Stimulated activated CD4-positive, alpha-beta T cell treated with anti-CD3 and anti-CD28 coated beads, Interleukin-4, amount 100 ng/mL, for 24 hours (primary cell): ENCODE results near the gene RBCK1.
A peak's percentile ranks its signal among the peaks of the same experiment; 100 is the strongest.

Experiments used
- DNase-seq: peaks from one replicate; pipeline ENCODE4 v3.0.0-alpha.2; 2020

The RBCK1 gene

DNA sequence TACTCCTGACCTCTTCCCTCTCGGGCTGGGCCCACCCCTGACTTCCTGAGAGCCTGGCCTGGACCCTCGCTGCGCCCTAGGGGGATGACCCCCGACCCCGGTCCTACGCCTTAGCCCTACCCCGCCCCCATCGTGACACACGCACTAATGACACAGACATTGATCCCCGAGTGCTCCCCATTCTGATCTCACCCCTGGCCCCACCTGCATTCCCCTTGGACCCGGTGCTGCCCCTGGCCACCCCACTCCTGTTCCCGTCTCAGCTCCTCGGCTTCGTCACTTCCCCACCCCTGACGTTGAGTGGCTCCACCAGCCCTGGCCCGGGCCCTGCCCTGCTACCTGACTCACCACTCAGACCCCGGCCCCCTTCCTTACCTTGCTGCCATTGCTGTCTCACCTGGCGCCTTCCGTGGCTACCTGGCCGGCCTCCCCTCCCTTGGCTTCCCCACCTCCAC is 12.1 kb downstream of the RBCK1 start:
- DNase-seq = no peak

DNA sequence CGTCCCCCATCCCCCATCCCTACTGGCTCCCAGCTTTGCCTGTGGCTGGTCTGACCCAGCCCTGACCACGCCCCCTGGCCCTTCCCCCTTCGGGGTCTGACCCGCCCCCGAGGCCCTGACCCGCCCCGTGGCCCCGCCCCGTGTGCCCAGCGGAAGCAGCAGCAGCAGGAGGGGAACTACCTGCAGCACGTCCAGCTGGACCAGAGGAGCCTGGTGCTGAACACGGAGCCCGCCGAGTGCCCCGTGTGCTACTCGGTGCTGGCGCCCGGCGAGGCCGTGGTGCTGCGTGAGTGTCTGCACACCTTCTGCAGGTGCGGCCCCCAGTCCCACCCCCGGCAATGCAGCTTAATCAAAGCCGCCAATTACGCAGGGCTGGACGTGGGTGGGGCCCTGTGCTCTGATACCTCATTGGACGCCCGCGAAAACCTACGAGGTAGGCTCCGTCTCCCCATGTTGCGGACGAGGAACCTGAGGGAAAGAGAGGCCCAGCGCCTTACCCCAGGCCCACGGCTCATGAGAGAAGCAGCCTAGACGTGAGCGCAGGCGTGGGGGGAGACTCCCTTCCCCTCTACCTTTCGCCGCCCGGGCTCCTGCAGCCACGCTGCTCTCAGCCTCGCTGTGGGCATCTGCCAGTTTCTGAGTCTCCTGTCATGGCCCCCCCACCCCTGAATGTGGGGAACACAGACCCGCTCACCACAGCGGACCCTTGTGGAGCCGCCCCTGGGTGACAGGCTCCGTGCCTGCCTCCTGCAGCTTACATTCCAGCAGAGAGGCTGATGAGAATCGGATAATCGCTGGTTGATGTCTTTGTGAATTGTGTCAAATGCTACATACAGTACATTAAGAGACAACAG is 12.8 kb downstream of the RBCK1 start:
- DNase-seq = no peak

DNA sequence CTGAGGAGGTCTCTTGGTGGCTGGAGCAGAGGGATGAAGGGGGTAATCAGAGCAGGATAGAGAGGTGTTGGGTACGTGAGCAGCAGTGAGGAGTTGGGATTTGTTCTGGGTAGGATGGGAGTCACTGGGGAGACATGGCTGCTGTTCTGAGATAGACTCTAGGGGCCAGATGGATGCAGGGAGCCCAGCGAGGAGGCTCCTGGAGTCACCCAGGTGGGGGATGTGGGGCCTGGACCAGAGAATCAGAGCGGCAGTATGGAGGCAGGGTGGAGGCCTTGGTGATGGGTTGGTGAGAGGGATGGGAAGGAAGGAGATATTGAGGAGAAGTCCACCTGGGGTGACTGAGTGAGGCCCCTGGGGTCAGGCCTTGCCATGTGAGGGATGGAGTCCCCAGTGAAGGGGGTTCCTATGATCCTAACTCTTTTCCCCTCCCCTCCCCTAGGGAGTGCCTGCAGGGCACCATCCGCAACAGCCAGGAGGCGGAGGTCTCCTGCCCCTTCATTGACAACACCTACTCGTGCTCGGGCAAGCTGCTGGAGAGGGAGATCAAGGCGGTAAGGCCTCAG is 13.7 kb downstream of the RBCK1 start:
- no peak for DNase-seq

DNA sequence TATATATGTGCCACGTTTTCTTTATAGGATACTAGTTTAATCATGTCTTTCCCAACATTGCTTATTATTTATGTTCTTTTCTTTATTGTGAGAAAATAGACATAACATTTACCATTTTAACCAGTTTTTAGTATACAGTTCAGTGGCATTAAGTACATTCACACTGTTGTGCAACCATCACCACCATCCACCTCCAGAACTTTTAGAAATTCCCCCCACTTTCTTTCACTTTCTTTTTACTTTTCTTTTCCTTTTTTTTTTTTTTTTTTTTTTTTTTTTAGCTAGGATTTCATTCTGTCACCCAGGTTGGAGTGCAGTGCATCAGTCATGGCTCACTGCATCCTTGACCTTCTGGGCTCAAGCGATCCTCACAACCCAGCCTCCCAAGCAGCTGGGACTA is 18.5 kb downstream of the RBCK1 start:
- no peak for DNase-seq

DNA sequence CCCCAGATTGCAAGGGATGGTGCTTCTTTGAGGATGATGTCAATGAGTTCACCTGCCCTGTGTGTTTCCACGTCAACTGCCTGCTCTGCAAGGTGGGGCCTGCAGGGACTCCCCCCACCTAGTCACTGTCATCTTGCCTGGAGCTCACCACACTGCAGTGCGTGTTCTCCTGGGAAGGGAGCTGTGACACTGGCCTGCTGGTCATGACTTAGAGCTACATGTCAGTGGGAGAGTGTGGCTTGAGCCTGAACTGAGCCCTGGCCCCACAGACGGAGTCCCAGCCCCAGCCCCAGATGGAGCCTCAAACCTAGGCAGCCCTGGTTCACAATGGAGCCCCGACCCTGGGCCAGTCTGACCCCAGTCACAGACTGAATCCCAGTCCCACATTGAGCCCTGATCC is 19.3 kb downstream of the RBCK1 start:
- DNase-seq = no peak

DNA sequence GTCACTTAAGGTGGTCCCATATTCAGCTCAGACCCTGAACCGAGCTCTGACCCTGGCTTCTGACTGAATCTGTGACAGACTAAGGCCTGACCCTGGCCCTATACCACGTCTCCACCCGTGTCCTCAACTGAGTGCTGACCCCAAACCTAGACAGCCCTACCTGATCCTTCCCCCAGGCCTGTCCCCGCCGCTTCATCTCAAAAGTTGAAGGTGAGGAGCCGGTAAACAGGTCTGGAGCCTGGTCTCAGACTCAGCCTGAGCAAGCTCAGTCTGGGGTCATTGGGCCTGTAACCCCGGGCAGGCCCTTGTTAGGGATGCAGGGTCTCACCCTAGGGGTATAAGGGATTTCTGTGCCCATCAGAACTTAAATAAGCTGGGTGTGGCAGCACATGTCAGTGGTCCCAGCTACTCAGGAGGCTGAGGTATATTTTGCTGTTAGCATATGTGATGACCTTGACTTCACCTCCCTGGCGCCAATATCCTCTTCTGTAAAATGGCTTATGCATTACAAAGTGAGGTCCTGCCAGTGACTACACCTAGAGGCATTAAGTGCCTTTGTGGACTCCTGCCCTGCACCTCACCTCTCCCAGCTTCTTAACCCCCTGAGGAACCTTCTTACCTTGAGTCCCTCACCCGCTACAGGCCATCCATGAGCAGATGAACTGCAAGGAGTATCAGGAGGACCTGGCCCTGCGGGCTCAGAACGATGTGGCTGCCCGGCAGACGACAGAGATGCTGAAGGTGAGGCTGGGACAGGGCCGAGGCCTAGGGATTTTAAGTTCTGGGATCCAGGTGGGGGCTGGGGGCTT is 20.0 kb downstream of the RBCK1 start:
- no peak for DNase-seq

DNA sequence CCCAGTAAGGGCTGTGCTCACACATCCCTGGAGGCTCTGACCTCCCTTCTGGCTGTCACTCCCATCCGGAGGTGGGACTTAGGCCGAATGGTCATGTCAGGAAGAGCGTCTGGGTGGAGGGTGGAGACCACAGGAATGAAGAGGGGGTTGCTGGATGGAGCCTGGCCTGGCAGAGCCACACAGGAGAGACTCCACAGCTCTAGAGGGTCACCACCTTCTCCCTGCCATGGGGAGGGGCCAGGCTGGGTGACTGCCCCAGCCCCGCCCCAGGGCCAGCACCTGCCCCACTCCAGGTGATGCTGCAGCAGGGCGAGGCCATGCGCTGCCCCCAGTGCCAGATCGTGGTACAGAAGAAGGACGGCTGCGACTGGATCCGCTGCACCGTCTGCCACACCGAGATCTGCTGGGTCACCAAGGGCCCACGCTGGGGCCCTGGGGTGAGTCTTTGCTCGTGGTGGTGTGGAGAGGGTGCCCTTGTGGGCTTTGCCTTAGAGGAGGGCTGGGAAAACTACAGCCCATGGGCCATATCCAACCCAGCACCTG is 20.6 kb downstream of the RBCK1 start:
- DNase-seq = no peak

DNA sequence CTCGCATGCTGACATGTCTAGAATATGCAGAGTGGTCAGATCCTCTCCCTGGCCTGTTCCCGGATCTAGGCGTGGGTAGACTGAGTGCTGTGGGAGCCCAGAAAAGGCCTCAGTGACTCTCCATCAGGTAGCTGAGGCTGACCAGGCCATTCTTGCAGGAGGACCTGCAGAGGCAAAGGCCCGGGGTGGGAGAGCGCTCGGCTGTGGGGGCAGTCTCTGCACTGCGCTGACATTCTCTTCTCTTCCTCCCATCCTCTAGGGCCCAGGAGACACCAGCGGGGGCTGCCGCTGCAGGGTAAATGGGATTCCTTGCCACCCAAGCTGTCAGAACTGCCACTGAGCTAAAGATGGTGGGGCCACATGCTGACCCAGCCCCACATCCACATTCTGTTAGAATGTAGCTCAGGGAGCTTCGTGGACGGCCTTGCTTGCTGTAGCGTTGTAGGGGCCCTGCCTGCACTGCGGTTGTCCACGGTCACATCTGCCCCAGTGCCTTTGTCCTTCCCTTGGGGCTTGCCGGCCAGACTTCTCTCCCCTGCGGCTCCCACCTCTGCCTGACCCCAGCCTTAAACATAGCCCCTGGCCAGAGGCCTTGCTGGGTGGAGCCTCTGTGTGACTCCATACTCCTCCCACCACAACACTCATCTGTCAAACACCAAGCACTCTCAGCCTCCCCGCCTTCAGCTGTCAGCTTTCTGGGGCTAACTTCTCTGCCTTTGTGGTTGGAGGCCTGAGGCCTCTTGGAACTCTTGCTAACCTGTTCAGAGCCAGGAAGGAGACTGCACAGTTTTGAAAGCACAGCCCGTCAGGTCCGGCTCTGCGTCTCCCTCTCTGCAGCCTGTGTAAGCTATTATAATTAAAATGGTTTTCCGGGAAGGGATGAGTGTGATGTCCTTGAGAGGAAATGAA is 22.2 kb downstream of the RBCK1 start:
- no peak for DNase-seq

DNA sequence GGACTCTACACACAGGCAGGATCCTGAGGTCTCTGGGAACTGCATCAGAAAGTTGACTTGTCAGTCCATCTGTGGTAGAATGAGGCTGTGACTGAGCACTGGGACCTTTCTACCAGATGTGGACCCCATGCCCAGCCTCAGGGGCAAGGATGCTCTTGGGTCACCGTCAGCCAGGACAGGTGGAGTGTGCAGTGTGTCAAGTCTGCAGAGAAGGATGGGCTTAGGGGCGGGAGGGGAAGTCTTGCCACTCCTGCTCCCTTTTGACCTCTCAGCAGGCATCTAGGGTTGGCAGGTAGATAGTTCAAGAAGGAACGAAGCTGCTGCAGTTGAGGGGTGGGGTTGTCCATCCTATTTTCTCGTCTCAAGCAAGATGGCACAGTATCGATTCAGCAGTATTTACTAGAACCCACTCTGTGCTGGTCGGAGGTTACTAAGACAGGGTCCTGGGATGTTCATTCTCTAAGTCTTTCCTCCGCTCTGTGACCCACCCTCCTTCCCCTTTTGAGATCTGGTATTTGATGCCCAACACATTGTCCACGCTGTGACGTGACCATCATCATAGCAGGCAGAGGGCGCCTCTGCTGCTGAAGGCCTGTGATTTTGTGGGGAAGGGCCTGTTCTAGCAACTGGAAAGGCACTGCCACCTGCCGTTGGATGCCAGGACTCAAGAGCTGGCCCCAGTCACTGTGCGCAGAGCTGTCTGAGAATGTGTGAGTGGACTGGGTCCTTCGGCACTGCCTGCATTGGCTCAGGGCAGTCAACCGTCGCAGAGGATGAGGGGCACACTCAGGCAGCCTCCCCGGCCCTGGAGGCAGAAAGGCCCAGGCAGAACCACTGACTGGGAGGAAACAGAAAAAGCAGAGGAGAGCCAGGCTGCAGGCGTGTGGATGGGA is 23.2 kb downstream of the RBCK1 start:
- peak; percentile 27 for DNase-seq

DNA sequence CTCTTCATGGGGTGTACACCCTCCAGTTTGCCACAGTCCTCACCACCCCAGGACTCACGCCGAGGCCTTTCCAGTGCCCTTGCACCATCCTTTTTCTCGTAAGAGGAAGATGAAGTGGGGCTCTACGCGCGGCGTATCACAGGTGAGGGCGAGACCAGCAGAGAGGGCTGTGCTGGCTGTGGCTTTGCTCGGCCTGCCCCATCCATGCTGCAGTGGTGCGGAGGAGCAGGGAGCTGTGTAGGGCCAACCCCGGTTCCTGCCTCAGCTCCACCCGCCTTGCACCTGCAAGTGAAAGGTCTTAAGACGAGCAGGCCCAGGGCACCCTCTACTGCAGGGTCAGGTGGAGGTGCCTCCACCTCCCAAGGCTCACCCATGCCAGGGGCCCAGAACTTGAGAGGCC is 24.1 kb downstream of the RBCK1 start:
- no peak for DNase-seq

DNA sequence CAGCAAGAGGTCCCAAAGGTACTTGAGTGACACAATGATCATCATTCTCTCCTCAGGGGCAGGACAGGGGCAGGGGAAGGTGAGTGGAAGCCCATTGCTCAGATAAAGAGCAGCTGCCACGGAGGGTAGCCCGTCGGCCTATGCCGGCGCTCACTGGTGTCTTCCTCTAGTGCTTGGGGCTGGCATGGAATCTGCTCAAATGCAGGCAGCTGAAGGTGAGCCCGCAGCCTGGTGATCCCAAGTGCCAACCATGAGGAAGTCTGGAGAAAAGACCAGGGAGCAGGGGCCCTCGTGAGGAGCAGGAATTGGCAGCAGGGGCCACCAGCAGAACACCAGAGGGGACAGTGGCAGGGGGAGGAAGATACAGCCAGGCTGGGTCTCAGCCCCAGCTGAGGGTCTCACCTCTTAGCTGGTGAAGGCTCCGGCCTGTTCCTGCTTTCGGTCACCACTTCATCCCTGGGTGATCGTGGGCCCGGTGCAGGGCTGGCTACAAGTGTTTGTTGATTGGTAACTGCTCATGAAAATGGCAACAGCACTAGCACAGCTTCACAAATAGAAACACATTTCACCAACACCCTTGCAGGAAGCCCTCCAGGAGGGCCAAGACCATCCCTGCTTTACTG is 24.7 kb downstream of the RBCK1 start:
- no peak for DNase-seq

DNA sequence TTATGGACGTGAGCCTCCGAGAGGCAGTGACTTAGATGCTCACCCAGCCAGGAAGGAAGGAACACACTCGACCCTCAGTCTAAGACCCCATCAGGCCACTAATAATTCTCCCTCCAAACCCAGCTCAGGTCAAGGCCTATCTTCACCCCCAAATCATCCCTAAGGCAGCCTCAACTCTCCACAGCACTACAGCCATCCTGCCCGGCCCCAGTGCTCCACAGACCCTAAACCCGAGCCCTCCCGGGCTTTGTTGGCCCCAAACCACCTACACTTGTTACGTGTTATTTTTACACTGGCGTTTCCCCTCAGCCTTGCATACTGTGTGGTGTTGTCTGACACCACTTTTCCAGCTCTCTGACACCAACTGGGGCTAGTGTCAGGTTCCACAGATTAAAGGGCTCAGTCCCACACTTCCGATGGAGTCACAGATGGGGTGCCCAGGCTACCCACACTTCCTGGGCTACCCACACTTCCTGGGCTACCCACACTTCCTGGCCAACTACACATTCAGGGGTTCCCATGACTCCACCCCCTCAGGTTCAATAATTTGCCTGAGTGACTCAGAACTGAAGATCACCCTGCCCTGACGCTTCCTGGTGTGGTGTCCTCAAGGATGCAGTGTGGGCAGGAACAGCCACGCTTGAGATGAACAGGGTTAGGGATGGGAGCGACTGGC is 25.3 kb downstream of the RBCK1 start:
- peak; percentile 73 for DNase-seq

DNA sequence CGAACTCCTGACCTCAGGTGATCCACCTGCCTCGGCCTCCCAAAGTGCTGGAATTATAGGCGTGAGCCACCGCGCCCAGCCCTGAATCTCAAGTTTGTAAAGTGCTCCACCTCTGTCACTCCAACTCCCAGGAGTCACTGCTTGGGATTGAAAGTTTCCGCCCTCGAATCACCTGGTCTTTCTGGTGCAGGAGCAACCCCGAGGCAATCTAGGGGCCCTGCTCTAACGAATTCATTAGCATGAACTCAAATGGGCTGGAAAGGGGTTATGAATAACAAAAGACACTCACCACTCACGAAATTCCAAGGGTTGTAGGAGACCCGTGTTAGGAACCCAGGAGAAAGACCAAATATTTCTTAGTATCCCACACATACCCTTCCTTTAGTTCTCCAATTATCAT is 26.1 kb downstream of the RBCK1 start:
- no peak for DNase-seq

DNA sequence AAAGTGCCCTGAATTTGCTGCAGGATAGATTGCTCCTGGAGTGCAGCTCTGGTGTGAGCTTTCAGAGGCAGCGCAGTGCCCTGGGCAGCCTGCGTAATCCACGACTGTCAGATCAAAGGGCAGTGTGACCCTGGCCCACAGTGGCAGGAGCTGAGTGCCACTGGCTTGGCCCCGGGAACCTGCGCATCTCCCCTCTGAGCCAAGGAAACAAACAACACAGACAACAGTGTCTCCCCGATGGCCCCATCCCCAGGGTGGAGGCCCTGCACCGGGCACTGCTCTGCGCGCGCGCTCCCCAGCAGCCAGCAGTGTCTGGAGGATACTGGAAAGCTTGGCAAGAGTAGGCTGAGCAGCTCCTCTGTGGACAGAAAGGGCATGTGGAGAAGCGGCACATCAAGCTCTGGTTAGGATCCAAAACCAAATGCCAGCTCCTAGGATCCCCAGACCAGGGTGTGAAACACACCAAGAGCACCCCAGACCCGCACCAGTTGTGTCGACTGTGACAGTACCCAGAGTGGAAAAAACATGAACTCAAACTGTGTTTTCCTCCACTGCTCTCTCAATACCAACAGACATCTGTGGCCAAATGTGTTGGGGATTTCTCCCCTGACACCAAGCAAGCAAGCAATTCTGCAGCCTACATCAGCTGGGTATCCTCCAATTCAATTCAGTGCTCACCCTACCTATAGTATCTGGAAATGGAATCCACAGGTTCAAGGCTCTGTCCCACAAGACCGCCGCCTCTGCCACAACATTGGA is 26.7 kb downstream of the RBCK1 start:
- DNase-seq = no peak

DNA sequence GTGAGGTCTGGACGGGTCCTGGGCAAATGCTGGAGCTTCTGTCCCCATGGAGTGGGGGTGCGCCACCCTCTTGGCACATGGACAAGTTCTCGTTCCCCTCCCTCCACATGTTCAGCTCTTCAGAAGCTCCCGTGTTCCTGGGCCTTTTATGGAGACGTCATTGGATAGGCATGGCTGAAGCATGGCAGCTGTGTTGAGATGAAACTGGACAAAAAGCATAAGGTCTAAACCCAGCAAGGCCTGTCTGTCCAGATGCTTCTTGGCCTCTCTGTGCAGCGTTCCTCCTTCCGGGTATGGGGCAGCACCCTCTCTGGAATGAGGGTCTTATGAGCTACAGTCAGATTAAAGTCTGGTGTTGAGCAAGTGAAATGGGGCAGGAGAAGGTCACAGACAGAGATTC is 27.5 kb downstream of the RBCK1 start:
- DNase-seq = no peak

DNA sequence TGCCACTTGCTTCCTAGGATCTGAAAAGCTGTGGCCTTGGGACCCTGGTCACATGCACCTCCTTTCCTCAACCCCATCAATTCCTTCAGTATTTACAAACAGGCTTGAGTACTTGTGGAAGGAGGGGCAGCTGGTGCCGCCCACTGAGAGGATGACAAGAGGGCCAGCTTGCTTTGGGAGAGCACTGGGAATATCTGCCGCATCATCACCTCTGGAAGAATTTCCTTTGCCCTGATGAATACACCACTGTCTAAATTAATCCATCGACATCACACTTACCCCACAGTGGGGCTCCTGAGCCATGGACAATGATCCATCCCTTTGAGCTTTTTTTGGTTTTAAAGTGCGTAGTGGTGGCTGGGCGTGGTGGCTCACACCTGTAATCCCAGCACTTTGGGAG is 28.4 kb downstream of the RBCK1 start:
- DNase-seq = no peak

DNA sequence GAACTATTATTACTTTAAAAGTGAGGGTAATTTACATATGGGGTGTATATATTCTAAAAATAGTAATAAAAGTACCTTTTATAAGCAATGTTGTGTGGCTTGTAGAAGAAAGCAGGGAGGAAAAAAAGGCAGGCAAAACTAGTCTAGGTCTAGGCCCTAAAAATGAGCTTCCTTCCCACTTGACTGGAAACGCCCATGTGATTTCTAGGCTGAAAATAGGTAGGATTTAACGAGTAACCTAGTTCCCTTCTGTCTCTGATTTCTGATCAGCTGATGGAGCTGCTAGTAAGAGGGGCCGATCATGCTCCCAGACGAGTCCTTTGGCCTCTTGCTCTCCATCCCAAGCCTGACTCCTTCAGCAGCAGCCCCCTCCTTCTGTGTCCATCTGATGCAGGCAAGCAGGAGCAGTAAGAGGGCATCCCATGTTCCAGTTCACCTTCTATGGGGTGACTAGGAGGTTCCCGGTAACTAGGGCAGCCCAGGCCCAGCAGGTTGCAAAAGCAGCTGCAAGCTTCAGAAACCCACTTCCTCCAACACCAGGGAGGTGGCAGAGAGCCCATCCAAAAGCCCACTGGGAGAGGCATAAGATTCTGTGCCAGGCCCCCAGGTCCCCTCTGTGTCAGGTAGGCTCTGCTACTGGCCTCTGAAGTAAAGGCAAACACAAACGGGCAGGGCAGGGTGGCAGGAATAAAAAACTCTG is 29.8 kb downstream of the RBCK1 start:
- no peak for DNase-seq

DNA sequence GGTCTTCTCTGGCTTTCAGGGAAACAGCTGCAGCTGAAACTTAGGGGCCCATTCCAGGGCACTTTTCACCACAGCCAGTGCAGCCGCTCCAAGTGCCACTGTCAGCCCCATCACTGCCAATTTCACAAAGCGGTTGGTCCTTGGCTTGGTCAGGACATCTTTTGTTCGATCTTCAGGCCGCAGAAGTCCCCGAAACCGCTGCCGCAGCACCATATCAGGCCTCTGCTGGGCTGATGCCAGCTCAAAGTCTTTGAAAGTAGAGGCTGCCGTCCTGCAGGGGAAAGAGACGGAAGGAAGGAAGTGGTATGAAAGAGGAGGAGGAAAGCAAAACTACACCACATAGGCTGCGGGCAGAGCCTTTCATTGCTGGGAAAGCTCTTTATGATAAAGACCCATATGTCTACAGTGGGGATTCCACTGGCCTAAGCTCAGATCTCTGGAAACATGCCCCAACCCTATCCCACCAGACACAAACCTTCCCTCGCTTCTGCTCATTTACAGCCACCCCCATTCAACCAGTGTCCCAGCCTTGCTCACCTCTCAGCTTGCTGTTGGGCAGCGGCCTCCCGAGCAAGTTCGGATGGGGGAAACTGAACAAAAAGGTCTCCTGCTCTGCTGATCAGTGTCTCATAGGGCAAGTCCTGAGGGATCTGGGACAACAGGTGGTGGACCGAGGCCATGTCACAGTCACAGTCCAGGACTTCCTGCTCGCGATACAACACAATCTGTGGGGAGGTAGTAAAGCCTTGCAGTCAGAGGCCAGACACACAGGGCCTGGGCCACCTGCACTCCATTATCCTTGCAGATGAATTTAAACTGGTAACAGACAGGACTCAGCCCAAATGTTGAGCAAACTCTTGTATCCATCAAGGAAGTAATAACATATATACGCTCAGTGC is 30.7 kb downstream of the RBCK1 start:
- DNase-seq = peak; percentile 51
